HepG2 (cell line): ENCODE results near the gene MATR3. TPM values are rescaled to one million over a fixed set of nuclear protein-coding genes. Genes with fewer than 3 reads are reported as not detected.

Source experiments
- CEBPB ChIP-seq: IDR thresholded peaks from 2 replicates; pipeline ENCODE4 v1.6.1; 2011; ENCODE audit warnings: low read depth, low read length, improper control_type of control experiment, borderline replicate concordance
- ESRRA ChIP-seq: sonication (generic); formaldehyde crosslinking; IDR thresholded peaks from 2 replicates; pipeline ENCODE4 v1.5.1; 2020; ENCODE audit warnings: mild to moderate bottlenecking, low read depth, missing genetic modification reagents
- GLI4 ChIP-seq: sonication (generic); formaldehyde crosslinking; IDR thresholded peaks from 2 replicates; pipeline ENCODE4 v1.5.1; 2020; ENCODE audit warnings: missing genetic modification reagents, mild to moderate bottlenecking, moderate library complexity, borderline replicate concordance
- GZF1 ChIP-seq: sonication (generic); formaldehyde crosslinking; IDR thresholded peaks from 2 replicates; pipeline ENCODE4 v1.5.1; 2020; ENCODE audit warnings: mild to moderate bottlenecking, missing genetic modification reagents
- HNF4G ChIP-seq, 2 experiments: sonication (generic) in 1 of 2; formaldehyde crosslinking in 1 of 2; IDR thresholded peaks; 2 replicates each; pipeline versions ENCODE4 v1.4.0 to v1.6.1; 2011 to 2020; ENCODE audit warnings: borderline replicate concordance in 2 of 2, low read depth in 2 of 2, mild to moderate bottlenecking in 2 of 2, low read length in 1 of 2, missing genetic modification reagents in 1 of 2, moderate library complexity in 1 of 2
- HOXD1 ChIP-seq: sonication (generic); formaldehyde crosslinking; IDR thresholded peaks from 2 replicates; pipeline ENCODE4 v1.5.0; 2020; ENCODE audit warnings: missing genetic modification reagents
- IKZF1 ChIP-seq: fragments of 450-650 bp; IDR thresholded peaks from 2 replicates; pipeline ENCODE4 v1.7.1; 2016
- IKZF4 ChIP-seq: sonication (generic); formaldehyde crosslinking; IDR thresholded peaks from 2 replicates; pipeline ENCODE4 v1.5.1; 2020; ENCODE audit warnings: borderline replicate concordance, mild to moderate bottlenecking, low read depth, missing genetic modification reagents; ENCODE audit errors: not compliant biosample characterization
- JUNB ChIP-seq: sonication (generic); formaldehyde crosslinking; IDR thresholded peaks from 2 replicates; pipeline ENCODE4 v1.8.0; 2022; ENCODE audit warnings: missing genetic modification reagents, mild to moderate bottlenecking, borderline replicate concordance
- NAIF1 ChIP-seq: sonication (generic); formaldehyde crosslinking; IDR thresholded peaks from 2 replicates; pipeline ENCODE4 v1.5.0; 2020; ENCODE audit warnings: mild to moderate bottlenecking, missing genetic modification reagents, borderline replicate concordance
- RFX1 ChIP-seq: fragments of 450-650 bp; IDR thresholded peaks from 2 replicates; pipeline ENCODE4 v1.6.1; 2017
- SIX4 ChIP-seq: sonication (generic); formaldehyde crosslinking; IDR thresholded peaks from 2 replicates; pipeline ENCODE4 v1.4.0; 2020; ENCODE audit warnings: missing genetic modification reagents
- SMAD1 ChIP-seq: sonication (generic); formaldehyde crosslinking; IDR thresholded peaks from 2 replicates; pipeline ENCODE4 v1.4.0; 2020; ENCODE audit warnings: missing genetic modification reagents, low read depth, mild to moderate bottlenecking, borderline replicate concordance
- SYNCRIP ChIP-seq: fragments of 200-400 bp; formaldehyde crosslinking; IDR thresholded peaks from 2 replicates; pipeline ENCODE4 v1.6.1; 2018; ENCODE audit warnings: mild to moderate bottlenecking, low read depth, low read length; ENCODE audit not compliant: insufficient read depth
- ZBTB42 ChIP-seq: sonication (generic); formaldehyde crosslinking; IDR thresholded peaks from 2 replicates; pipeline ENCODE4 v1.5.0; 2020; ENCODE audit warnings: mild to moderate bottlenecking, missing genetic modification reagents
- ZFP41 ChIP-seq: sonication (generic); formaldehyde crosslinking; IDR thresholded peaks from 2 replicates; pipeline ENCODE4 v1.4.0; 2020; ENCODE audit warnings: mild to moderate bottlenecking, missing genetic modification reagents, borderline replicate concordance
- ZKSCAN5 ChIP-seq: sonication (generic); formaldehyde crosslinking; IDR thresholded peaks from 2 replicates; pipeline ENCODE4 v1.5.1; 2020; ENCODE audit warnings: mild to moderate bottlenecking, missing genetic modification reagents
- ZNF549 ChIP-seq: sonication (generic); formaldehyde crosslinking; IDR thresholded peaks from 2 replicates; pipeline ENCODE4 v1.5.0; 2020; ENCODE audit warnings: missing genetic modification reagents
- ZNF552 ChIP-seq: sonication (generic); formaldehyde crosslinking; IDR thresholded peaks from 2 replicates; pipeline ENCODE4 v1.9.0; 2022; ENCODE audit warnings: missing genetic modification reagents, mild to moderate bottlenecking, borderline replicate concordance
- polyA plus RNA-seq, 8 experiments: library from polyadenylated mRNA; depleted of rRNA in 3 of 8; stranded (reverse) in 7 of 8; unstranded in 1 of 8; fragments of >200 nt; fragmentation: Illumina TruSeq in 4 of 8; extraction: Trizol in 4 of 8; gene quantifications; 2 replicates each; pipeline versions ENCODE4 v1.2.1 to v1.2.3, GENCODE V29; 2011 to 2016; ENCODE audit warnings: low read depth in 4 of 8, missing spikeins in 1 of 8, mixed read lengths in 1 of 8; ENCODE audit not compliant: insufficient read depth in 1 of 8
- total RNA-seq, 5 experiments: library from RNA; depleted of rRNA; stranded (reverse); fragments of >200 nt; fragmentation: Illumina TruSeq; extraction: Trizol; gene quantifications; 2 replicates each; pipeline ENCODE4 v1.2.3, GENCODE V29; 2016; ENCODE audit warnings: low read depth in 1 of 5
- TF ChIP-seq, protein P1 (sequence below): sonication (generic); formaldehyde crosslinking; IDR thresholded peaks from 2 replicates; pipeline ENCODE4 v1.4.0; 2020; ENCODE audit warnings: missing genetic modification reagents
- TF ChIP-seq, protein P2 (sequence below): fragments of 450-650 bp; IDR thresholded peaks from 2 replicates; pipeline ENCODE4 v1.6.1; 2017; ENCODE audit warnings: mild to moderate bottlenecking
- TF ChIP-seq, protein P3 (sequence below), 2 experiments: sonication (generic) in 1 of 2; formaldehyde crosslinking in 1 of 2; IDR thresholded peaks; 2 replicates each; pipeline versions ENCODE4 v1.4.0 to v1.6.1; 2018 to 2020; ENCODE audit warnings: missing genetic modification reagents in 2 of 2, borderline replicate concordance in 1 of 2, low read depth in 1 of 2, mild to moderate bottlenecking in 1 of 2, missing biosample characterization in 1 of 2
- TF ChIP-seq, protein P4 (sequence below): sonication (generic); formaldehyde crosslinking; IDR thresholded peaks from 2 replicates; pipeline ENCODE4 v1.5.0; 2020; ENCODE audit warnings: missing genetic modification reagents

MATR3 gene
- total and polyA plus RNA-seq, 2 of the 13 experiments (the other 11 are each of a cell fraction or from before 2014, with no cell fraction given) = 94.2 to 341 TPM

DNA sequence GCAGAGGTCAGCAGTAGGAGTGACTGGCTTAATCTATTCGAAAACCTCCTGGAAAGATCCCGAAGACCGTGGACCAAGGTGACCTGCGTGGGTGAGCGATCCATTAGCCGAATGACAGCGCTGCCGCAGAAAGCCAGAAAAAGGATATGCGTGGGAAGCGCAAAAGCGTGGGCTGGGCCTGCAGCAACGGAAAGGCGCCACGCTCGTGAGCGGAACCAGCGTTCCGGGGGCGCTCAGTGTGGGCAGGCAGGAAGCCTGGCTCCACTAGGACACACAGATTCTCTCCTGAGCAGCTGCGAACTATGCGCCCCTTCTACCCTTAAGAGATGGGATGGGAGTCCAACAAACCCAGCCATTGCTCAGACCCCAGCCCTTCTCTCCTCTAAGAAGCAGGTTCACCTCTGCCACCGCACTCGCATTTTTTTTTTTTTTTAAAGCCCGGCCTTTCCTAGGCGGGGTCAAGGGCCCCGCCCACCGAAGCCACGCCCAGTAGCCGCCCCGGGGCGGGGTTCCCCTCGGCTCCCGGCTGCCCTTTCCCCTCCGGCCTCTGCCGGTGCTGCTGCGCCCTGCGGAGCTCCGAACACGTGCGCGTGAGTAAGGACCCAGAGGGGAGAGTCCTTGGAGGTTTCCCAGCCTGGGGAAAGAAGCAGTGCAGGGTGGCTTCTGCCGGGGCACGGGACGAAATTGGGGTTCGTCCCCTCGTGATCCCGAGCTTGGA, 19.8 kb upstream of the MATR3 start (continued):
- no peak for TF ChIP-seq SMAD1
- no peak for TF ChIP-seq JUNB (CRISPR knock-in tag)
- no peak for TF ChIP-seq SYNCRIP
- TF ChIP-seq GZF1 (CRISPR knock-in tag) = no peak
- TF ChIP-seq, protein P1, sequence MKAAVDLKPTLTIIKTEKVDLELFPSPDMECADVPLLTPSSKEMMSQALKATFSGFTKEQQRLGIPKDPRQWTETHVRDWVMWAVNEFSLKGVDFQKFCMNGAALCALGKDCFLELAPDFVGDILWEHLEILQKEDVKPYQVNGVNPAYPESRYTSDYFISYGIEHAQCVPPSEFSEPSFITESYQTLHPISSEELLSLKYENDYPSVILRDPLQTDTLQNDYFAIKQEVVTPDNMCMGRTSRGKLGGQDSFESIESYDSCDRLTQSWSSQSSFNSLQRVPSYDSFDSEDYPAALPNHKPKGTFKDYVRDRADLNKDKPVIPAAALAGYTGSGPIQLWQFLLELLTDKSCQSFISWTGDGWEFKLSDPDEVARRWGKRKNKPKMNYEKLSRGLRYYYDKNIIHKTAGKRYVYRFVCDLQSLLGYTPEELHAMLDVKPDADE (CRISPR knock-in tag) = no peak
- TF ChIP-seq, protein P2, sequence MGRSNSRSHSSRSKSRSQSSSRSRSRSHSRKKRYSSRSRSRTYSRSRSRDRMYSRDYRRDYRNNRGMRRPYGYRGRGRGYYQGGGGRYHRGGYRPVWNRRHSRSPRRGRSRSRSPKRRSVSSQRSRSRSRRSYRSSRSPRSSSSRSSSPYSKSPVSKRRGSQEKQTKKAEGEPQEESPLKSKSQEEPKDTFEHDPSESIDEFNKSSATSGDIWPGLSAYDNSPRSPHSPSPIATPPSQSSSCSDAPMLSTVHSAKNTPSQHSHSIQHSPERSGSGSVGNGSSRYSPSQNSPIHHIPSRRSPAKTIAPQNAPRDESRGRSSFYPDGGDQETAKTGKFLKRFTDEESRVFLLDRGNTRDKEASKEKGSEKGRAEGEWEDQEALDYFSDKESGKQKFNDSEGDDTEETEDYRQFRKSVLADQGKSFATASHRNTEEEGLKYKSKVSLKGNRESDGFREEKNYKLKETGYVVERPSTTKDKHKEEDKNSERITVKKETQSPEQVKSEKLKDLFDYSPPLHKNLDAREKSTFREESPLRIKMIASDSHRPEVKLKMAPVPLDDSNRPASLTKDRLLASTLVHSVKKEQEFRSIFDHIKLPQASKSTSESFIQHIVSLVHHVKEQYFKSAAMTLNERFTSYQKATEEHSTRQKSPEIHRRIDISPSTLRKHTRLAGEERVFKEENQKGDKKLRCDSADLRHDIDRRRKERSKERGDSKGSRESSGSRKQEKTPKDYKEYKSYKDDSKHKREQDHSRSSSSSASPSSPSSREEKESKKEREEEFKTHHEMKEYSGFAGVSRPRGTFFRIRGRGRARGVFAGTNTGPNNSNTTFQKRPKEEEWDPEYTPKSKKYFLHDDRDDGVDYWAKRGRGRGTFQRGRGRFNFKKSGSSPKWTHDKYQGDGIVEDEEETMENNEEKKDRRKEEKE = no peak
- no peak for TF ChIP-seq IKZF1
- no peak for TF ChIP-seq ZNF552 (CRISPR knock-in tag)
- TF ChIP-seq SIX4 (CRISPR knock-in tag) = peak; percentile 19; the same call in 1 of the 2 replicates
- TF ChIP-seq NAIF1 (CRISPR knock-in tag) = peak; percentile 53; the same call in 1 of the 2 replicates
- TF ChIP-seq CEBPB = no peak
- TF ChIP-seq, protein P3, sequence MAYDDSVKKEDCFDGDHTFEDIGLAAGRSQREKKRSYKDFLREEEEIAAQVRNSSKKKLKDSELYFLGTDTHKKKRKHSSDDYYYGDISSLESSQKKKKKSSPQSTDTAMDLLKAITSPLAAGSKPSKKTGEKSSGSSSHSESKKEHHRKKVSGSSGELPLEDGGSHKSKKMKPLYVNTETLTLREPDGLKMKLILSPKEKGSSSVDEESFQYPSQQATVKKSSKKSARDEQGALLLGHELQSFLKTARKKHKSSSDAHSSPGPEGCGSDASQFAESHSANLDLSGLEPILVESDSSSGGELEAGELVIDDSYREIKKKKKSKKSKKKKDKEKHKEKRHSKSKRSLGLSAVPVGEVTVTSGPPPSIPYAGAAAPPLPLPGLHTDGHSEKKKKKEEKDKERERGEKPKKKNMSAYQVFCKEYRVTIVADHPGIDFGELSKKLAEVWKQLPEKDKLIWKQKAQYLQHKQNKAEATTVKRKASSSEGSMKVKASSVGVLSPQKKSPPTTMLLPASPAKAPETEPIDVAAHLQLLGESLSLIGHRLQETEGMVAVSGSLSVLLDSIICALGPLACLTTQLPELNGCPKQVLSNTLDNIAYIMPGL (CRISPR knock-in tag; IDR thresholded peaks at IDR 0.05; ENCODE audit: borderline replicate concordance in 1 of 2, low read depth in 1 of 2) = peak in 1 of 2 experiments; percentile 59; a peak in 2 of 4 replicates
- no peak for TF ChIP-seq IKZF4 (CRISPR knock-in tag)
- no peak for TF ChIP-seq HNF4G (IDR thresholded peaks at IDR 0.05; ENCODE audit: borderline replicate concordance, low read depth, low read length)
- TF ChIP-seq HNF4G (CRISPR knock-in tag; IDR thresholded peaks at IDR 0.05; ENCODE audit: borderline replicate concordance, low read depth) = no peak
- TF ChIP-seq ZBTB42 = 0 out of 2 replicates have a peak, but pooled peaks have one; percentile 62
- TF ChIP-seq GLI4 = no peak
- no peak for TF ChIP-seq ZNF549 (CRISPR knock-in tag)
- TF ChIP-seq ESRRA (CRISPR knock-in tag) = no peak
- no peak for TF ChIP-seq ZFP41 (CRISPR knock-in tag)
- no peak for TF ChIP-seq ZKSCAN5 (CRISPR knock-in tag)
- TF ChIP-seq, protein P4, sequence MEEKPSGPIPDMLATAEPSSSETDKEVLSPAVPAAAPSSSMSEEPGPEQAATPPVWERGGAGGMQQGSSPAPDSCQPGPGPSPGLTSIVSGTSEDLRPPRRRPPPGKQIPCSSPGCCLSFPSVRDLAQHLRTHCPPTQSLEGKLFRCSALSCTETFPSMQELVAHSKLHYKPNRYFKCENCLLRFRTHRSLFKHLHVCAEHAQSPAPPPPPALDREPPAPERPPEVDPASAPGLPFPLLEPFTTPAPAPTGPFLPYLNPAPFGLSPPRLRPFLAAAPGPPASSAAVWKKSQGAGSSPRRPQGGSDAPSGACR (CRISPR knock-in tag) = no peak; the same call in 1 of the 2 replicates
- TF ChIP-seq HOXD1 (CRISPR knock-in tag) = no peak
- no peak for TF ChIP-seq RFX1
